CD1c-positive myeloid dendritic cell (primary cell): ENCODE data around the gene PDS5A.
"Not testable (repeated sequence)": the region's sequence is repeated elsewhere in the genome, so short reads cannot be mapped to it uniquely, and the experiment has no call there.

Experiments used
- DNase-seq: peaks from one replicate; pipeline ENCODE4 v3.0.0-alpha.2; 2016; ENCODE audit errors: extremely low spot score

Gene PDS5A

GRCh38 chr4:39961311-39961877 lies 16.3 kb downstream of the PDS5A start:
- no peak for DNase-seq

- DNase-seq = no peak
Observed at GRCh38 chr4:39950861-39951481, 26.7 kb downstream of the PDS5A start.

GRCh38 chr4:39947963-39948362 lies 29.7 kb downstream of the PDS5A start:
- DNase-seq = no peak

GRCh38 chr4:39947417-39947816 lies 30.3 kb downstream of the PDS5A start:
- DNase-seq = no peak

- DNase-seq = not testable (repeated sequence)
Observed at GRCh38 chr4:39944245-39944644, 33.5 kb downstream of the PDS5A start.

GRCh38 chr4:39942507-39942906 lies 35.2 kb downstream of the PDS5A start:
- DNase-seq = no peak

- DNase-seq = no peak
Observed at GRCh38 chr4:39941682-39942217, 36.0 kb downstream of the PDS5A start.

GRCh38 chr4:39937683-39938268 lies 39.9 kb downstream of the PDS5A start:
- DNase-seq = no peak

GRCh38 chr4:39936565-39937418 lies 40.9 kb downstream of the PDS5A start:
- DNase-seq = no peak

GRCh38 chr4:39933671-39934590 lies 43.8 kb downstream of the PDS5A start:
- no peak for DNase-seq

GRCh38 chr4:39932776-39933402 lies 44.8 kb downstream of the PDS5A start:
- DNase-seq = no peak

- DNase-seq = no peak
Observed at GRCh38 chr4:39931441-39931901, 46.2 kb downstream of the PDS5A start.

- no peak for DNase-seq
Observed at GRCh38 chr4:39928538-39928937, 49.2 kb downstream of the PDS5A start.

GRCh38 chr4:39924014-39924413 lies 53.7 kb downstream of the PDS5A start:
- DNase-seq = no peak

GRCh38 chr4:39922399-39922798 lies 55.3 kb downstream of the PDS5A start:
- DNase-seq = no peak

GRCh38 chr4:39913471-39913870 lies 64.2 kb downstream of the PDS5A start:
- DNase-seq = no peak

- DNase-seq = no peak
Observed at GRCh38 chr4:39910064-39910463, 67.6 kb downstream of the PDS5A start.

GRCh38 chr4:39908284-39908683 lies 69.4 kb downstream of the PDS5A start:
- DNase-seq = no peak

GRCh38 chr4:39905656-39906055 lies 72.1 kb downstream of the PDS5A start:
- DNase-seq = no peak

GRCh38 chr4:39905019-39905418 lies 72.7 kb downstream of the PDS5A start:
- not testable (repeated sequence) for DNase-seq

GRCh38 chr4:39900966-39901365 lies 76.7 kb downstream of the PDS5A start:
- no peak for DNase-seq
